ENCODE measurements around the gene FBP2.
A peak's percentile ranks its signal among the peaks of the same experiment; 100 is the strongest.

The FBP2 gene

GRCh38 chr9:94593459-94594345 lies at the start of gene FBP2:
TSS of gene FBP2 (minus strand) at chr9:94593824. CDS start at chr9:94593726, 98 bp downstream.
- H3K4me1 ChIP-seq (ENCODE audit: control insufficient read depth, low read depth, low read length), result no peaks in the 10 kb centered on the region
- no peak within 1 kb of the TSS for H3K4me3 ChIP-seq (ENCODE audit: low read length)
- no peaks in the 10 kb centered on the region for H3K36me3 ChIP-seq (ENCODE audit: control insufficient read depth, low read depth, low read length)
- no peaks in the 10 kb centered on the region for H3K27me3 ChIP-seq (ENCODE audit: control insufficient read depth, insufficient read depth, low read length)
- no peak within 1 kb of the TSS for H3K9ac ChIP-seq (ENCODE audit: low read length)
- H3K9me3 ChIP-seq (ENCODE audit: control insufficient read depth, low read depth, low read length), result no peaks in the 10 kb centered on the region
- no peak within 1 kb of the TSS for H3K27ac ChIP-seq (ENCODE audit: low read length)

- Histone ChIP-seq H3K36me3 (ENCODE audit: control insufficient read depth, low read depth, low read length) (no peaks in the 10 kb centered on the region), H3K4me3 (ENCODE audit: low read length) (no peak overlapping the region), H3K9me3 (ENCODE audit: control insufficient read depth, low read depth, low read length) (no peaks in the 10 kb centered on the region), H3K27me3 (ENCODE audit: control insufficient read depth, insufficient read depth, low read length) (peaks cover 56% of the 10 kb centered on the region), H3K9ac (ENCODE audit: low read length) (no peak overlapping the region), H3K4me1 (ENCODE audit: control insufficient read depth, low read depth, low read length) (peaks cover 9% of the 10 kb centered on the region), H3K27ac (ENCODE audit: low read length) (no peak overlapping the region)
Measured at GRCh38 chr9:94643176-94643575, 49.6 kb upstream of the FBP2 start.

- H3K27me3 ChIP-seq (ENCODE audit: control insufficient read depth, insufficient read depth, low read length), result peaks cover 63% of the 10 kb centered on the region
- no peaks in the 10 kb centered on the region for H3K36me3 ChIP-seq (ENCODE audit: control insufficient read depth, low read depth, low read length)
- no peak overlapping the region for H3K9ac ChIP-seq (ENCODE audit: low read length)
- no peaks in the 10 kb centered on the region for H3K9me3 ChIP-seq (ENCODE audit: control insufficient read depth, low read depth, low read length)
- no peak overlapping the region for H3K4me3 ChIP-seq (ENCODE audit: low read length)
- no peak overlapping the region for H3K27ac ChIP-seq (ENCODE audit: low read length)
- peaks cover 9% of the 10 kb centered on the region for H3K4me1 ChIP-seq (ENCODE audit: control insufficient read depth, low read depth, low read length)
Measured at GRCh38 chr9:94642501-94642900, 48.9 kb upstream of the FBP2 start.

- H3K27ac ChIP-seq (ENCODE audit: low read length), result no peak overlapping the region
- no peaks in the 10 kb centered on the region for H3K9me3 ChIP-seq (ENCODE audit: control insufficient read depth, low read depth, low read length)
- H3K4me1 ChIP-seq (ENCODE audit: control insufficient read depth, low read depth, low read length), result peaks cover 9% of the 10 kb centered on the region
- no peaks in the 10 kb centered on the region for H3K36me3 ChIP-seq (ENCODE audit: control insufficient read depth, low read depth, low read length)
- peak overlapping the region; percentile 70 for H3K4me3 ChIP-seq (ENCODE audit: low read length)
- peak overlapping the region; percentile 15 for H3K9ac ChIP-seq (ENCODE audit: low read length)
- H3K27me3 ChIP-seq (ENCODE audit: control insufficient read depth, insufficient read depth, low read length), result peaks cover 71% of the 10 kb centered on the region
Measured at GRCh38 chr9:94639999-94640376, 46.4 kb upstream of the FBP2 start.

- H3K9ac ChIP-seq (ENCODE audit: low read length), result peak within 1 kb of the TSS; percentile 15
Measured at GRCh38 chr9:94639061-94639998, 45.7 kb upstream of the FBP2 start, which contains the start of gene FBP1. TSS of gene FBP1 (minus strand) at chr9:94639518. CDS start at chr9:94639310, 208 bp downstream.

GRCh38 chr9:94638335-94639060 lies 44.9 kb upstream of the FBP2 start:
- no peaks in the 10 kb centered on the region for H3K9me3 ChIP-seq (ENCODE audit: control insufficient read depth, low read depth, low read length)
- H3K9ac ChIP-seq (ENCODE audit: low read length), result no peak overlapping the region
- H3K27ac ChIP-seq (ENCODE audit: low read length), result no peak overlapping the region
- H3K4me3 ChIP-seq (ENCODE audit: low read length), result peak overlapping the region; percentile 70
- H3K4me1 ChIP-seq (ENCODE audit: control insufficient read depth, low read depth, low read length), result peaks cover 9% of the 10 kb centered on the region
- no peaks in the 10 kb centered on the region for H3K36me3 ChIP-seq (ENCODE audit: control insufficient read depth, low read depth, low read length)
- peaks cover 67% of the 10 kb centered on the region for H3K27me3 ChIP-seq (ENCODE audit: control insufficient read depth, insufficient read depth, low read length)

More at GRCh38 chr9:94639061-94639998, 45.7 kb upstream of the FBP2 start, which contains the start of gene FBP1:
- no peaks in the 10 kb centered on the region for H3K9me3 ChIP-seq (ENCODE audit: control insufficient read depth, low read depth, low read length)
- H3K4me3 ChIP-seq (ENCODE audit: low read length), result peak within 1 kb of the TSS; percentile 70
- H3K27ac ChIP-seq (ENCODE audit: low read length), result no peak within 1 kb of the TSS
- H3K27me3 ChIP-seq (ENCODE audit: control insufficient read depth, insufficient read depth, low read length), result peaks cover 71% of the 10 kb centered on the region
- peaks cover 9% of the 10 kb centered on the region for H3K4me1 ChIP-seq (ENCODE audit: control insufficient read depth, low read depth, low read length)
- no peaks in the 10 kb centered on the region for H3K36me3 ChIP-seq (ENCODE audit: control insufficient read depth, low read depth, low read length)

GRCh38 chr9:94632737-94633136 lies 39.1 kb upstream of the FBP2 start:
- no peak overlapping the region for H3K4me3 ChIP-seq (ENCODE audit: low read length)
- no peaks in the 10 kb centered on the region for H3K9me3 ChIP-seq (ENCODE audit: control insufficient read depth, low read depth, low read length)
- H3K4me1 ChIP-seq (ENCODE audit: control insufficient read depth, low read depth, low read length), result peaks cover 30% of the 10 kb centered on the region
- H3K9ac ChIP-seq (ENCODE audit: low read length), result no peak overlapping the region
- no peaks in the 10 kb centered on the region for H3K36me3 ChIP-seq (ENCODE audit: control insufficient read depth, low read depth, low read length)
- H3K27ac ChIP-seq (ENCODE audit: low read length), result no peak overlapping the region
- H3K27me3 ChIP-seq (ENCODE audit: control insufficient read depth, insufficient read depth, low read length), result peaks cover 11% of the 10 kb centered on the region

- no peak overlapping the region for H3K27ac ChIP-seq (ENCODE audit: low read length)
- H3K4me3 ChIP-seq (ENCODE audit: low read length), result peak overlapping the region; percentile 13
- H3K27me3 ChIP-seq (ENCODE audit: control insufficient read depth, insufficient read depth, low read length), result no peaks in the 10 kb centered on the region
- H3K9me3 ChIP-seq (ENCODE audit: control insufficient read depth, low read depth, low read length), result no peaks in the 10 kb centered on the region
- no peak overlapping the region for H3K9ac ChIP-seq (ENCODE audit: low read length)
- no peaks in the 10 kb centered on the region for H3K36me3 ChIP-seq (ENCODE audit: control insufficient read depth, low read depth, low read length)
- H3K4me1 ChIP-seq (ENCODE audit: control insufficient read depth, low read depth, low read length), result peaks cover 30% of the 10 kb centered on the region
Measured at GRCh38 chr9:94631599-94631998, 38.0 kb upstream of the FBP2 start.

- Histone ChIP-seq H3K27me3 (ENCODE audit: control insufficient read depth, insufficient read depth, low read length) (no peaks in the 10 kb centered on the region), H3K9me3 (ENCODE audit: control insufficient read depth, low read depth, low read length) (no peaks in the 10 kb centered on the region), H3K4me3 (ENCODE audit: low read length) (peak overlapping the region; percentile 13), H3K27ac (ENCODE audit: low read length) (no peak overlapping the region), H3K9ac (ENCODE audit: low read length) (no peak overlapping the region), H3K4me1 (ENCODE audit: control insufficient read depth, low read depth, low read length) (peaks cover 30% of the 10 kb centered on the region), H3K36me3 (ENCODE audit: control insufficient read depth, low read depth, low read length) (no peaks in the 10 kb centered on the region)
Measured at GRCh38 chr9:94630833-94631232, 37.2 kb upstream of the FBP2 start.

- H3K36me3 ChIP-seq (ENCODE audit: control insufficient read depth, low read depth, low read length), result no peaks in the 10 kb centered on the region
- no peak overlapping the region for H3K4me3 ChIP-seq (ENCODE audit: low read length)
- no peak overlapping the region for H3K9ac ChIP-seq (ENCODE audit: low read length)
- H3K27me3 ChIP-seq (ENCODE audit: control insufficient read depth, insufficient read depth, low read length), result no peaks in the 10 kb centered on the region
- H3K27ac ChIP-seq (ENCODE audit: low read length), result no peak overlapping the region
- no peaks in the 10 kb centered on the region for H3K9me3 ChIP-seq (ENCODE audit: control insufficient read depth, low read depth, low read length)
- H3K4me1 ChIP-seq (ENCODE audit: control insufficient read depth, low read depth, low read length), result peaks cover 30% of the 10 kb centered on the region
Measured at GRCh38 chr9:94630281-94630680, 36.7 kb upstream of the FBP2 start.

GRCh38 chr9:94627287-94627686 lies 33.7 kb upstream of the FBP2 start:
- H3K27me3 ChIP-seq (ENCODE audit: control insufficient read depth, insufficient read depth, low read length), result no peaks in the 10 kb centered on the region
- no peak overlapping the region for H3K9ac ChIP-seq (ENCODE audit: low read length)
- no peak overlapping the region for H3K27ac ChIP-seq (ENCODE audit: low read length)
- no peaks in the 10 kb centered on the region for H3K36me3 ChIP-seq (ENCODE audit: control insufficient read depth, low read depth, low read length)
- H3K4me1 ChIP-seq (ENCODE audit: control insufficient read depth, low read depth, low read length), result peaks cover 28% of the 10 kb centered on the region
- no peak overlapping the region for H3K4me3 ChIP-seq (ENCODE audit: low read length)
- no peaks in the 10 kb centered on the region for H3K9me3 ChIP-seq (ENCODE audit: control insufficient read depth, low read depth, low read length)
